NCI-H748 (cell line): ENCODE data around the gene TMEM178A.
"Not testable (repeated sequence)": the region's sequence is repeated elsewhere in the genome, so short reads cannot be mapped to it uniquely, and the experiment has no call there.

Experiments used
- DNase-seq: peaks from one replicate; lab custom pipeline; 2025; ENCODE audit not compliant: unreplicated experiment; lab: John Stamatoyannopoulos, UW

The TMEM178A gene

DNA sequence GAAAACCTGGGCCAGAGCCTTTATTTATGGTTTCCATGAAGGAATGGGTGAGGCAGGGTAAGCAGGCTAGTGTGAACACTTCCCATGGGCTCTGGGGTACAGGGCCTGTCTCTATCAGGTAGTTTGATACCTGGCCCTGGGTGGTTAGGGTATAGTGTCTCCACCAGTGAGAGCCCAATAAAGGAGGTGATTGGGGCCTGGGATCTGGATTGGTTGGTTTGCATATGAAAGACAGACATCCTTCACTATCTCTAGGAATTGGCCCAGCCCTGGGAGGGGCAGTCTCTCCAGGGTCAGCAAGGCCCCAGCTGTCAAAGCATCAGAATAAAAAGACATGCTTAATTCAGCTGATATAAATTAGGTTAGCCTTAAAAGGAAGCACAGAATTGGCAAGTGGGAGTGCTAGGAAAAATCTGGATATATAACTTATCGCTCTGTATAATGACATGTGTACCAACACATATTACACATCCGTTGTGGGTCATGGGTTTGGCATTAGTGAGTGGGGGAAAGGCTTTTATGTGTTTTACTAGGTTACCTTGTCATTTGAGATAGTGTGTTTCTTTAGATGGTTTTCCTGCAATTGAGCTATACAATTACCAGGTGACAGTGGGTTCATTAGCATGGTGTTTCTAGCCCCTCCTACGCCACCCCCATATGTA, 18.5 kb upstream of the TMEM178A start:
- no peak for DNase-seq

DNA sequence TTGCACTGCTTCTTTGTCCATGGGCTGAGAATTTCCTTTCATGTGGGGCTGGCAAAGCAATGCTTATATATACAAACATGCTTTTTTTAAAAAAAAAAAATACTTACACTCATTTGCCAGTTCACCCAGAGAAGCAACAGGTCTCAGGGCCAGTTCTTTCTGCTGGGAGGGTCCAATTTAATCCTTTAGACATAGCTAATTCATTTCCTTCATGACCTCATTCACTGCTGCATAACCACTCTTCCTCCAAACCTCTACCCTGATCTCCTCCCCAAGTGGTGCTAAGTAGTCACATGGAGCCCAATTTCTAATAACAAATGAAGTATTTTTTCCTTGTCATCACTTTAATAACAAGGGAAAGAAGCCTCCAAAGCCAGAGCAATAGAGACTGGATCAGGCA, 17.1 kb upstream of the TMEM178A start:
- no peak for DNase-seq

DNA sequence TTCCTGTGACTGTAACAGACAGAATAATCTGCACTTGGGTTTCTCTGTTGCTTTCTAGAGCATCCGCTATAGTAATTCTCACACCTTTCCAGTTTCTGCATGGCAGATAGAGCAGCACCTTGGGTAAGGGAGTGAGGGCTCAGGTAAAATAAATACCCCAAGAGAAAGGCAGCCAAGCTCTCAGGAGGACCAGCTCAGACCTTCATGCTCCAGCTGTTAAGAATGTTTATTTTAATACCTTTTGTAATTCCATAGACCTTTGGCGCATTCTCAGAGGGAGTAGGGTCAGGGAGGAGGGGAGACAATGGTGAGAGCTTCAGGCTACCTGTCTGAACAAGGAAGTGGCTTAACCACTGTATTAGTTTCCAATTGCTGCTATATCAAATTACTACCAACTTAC, 16.2 kb upstream of the TMEM178A start:
- no peak for DNase-seq

DNA sequence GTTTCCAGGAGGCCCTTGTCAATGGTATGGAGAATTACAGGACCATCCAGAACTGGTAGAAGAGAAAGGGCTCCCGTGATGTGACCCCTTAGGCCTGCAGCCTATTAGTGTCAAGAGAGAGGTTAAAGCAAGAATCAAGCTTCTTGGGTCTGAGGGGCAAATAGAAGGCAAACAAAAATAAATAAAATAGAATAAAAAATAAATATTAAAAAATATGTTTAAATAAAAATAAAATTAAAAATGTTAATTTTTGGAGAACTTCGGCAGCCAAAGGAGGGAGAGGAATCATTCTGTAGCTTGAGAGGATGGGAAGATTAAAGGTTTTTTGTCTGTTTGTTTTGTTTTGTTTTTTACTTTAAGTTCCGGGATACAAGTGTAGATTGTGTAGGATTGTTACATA, 15.2 kb upstream of the TMEM178A start:
- no peak for DNase-seq

DNA sequence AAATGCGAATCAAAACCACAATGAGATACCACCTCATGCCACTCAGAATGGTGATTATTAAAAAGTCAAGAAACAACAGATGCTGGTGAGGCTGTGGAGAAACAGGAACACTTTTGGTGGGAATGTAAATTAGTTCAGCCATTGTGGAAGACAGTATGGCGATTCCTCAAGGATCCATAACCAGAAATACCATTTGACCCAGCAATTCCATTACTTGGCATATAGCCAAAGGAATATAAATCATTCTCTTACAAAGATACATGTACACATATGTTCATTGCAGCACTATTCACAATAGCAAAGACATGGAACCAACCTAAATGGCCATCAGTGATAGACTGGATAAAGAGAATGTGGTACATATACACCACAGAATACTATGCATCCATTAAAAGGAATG, 9.5 kb upstream of the TMEM178A start:
- not testable (repeated sequence) for DNase-seq

DNA sequence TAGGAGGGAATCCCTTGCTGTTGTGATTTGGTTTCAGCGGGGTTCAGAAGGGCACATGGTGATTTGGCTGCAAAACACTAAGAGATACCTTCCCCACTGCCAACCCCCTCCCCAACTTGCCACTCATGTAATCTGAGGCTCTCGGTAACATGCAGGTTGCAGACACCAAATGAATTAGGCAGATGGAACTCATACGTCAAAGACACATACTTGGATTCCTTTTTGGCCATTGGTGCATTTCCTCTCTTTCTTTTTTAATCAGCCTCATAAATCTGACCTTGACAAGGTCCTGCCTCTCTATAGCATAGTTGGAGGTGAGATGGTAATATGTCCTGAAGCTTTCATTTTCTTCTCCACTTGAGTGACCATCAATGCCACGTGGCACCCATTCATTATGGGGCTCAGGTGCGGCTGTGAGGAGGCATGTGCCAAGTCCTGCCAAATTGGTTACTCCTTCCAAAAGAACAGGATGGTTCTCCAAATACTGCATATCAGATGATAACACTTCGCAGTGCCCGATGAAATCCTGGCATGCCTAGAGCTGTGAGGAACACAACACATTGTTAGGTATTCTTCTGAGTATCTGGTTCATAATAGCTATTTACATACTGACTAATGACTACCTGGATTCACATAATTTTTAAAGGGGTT, 8.3 kb upstream of the TMEM178A start:
- no peak for DNase-seq

DNA sequence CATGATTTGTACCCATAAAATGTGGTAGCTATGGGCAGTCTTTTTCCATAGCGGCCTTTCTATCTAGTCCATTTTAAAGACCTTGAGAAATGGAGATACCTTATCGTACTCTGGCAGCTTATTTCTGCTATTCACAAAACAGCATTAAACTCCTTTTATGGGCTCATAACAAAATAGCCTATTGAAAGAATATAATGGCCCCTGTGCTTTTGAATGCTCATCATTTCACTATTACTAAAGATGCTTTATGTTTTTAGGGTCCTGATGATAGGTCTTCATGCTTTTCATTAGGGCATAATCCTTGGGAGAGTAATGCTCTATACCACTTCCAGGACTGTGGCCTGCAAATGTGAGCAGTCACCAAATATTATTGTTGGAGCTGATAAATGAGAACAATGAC, 7.3 kb upstream of the TMEM178A start:
- no peak for DNase-seq

DNA sequence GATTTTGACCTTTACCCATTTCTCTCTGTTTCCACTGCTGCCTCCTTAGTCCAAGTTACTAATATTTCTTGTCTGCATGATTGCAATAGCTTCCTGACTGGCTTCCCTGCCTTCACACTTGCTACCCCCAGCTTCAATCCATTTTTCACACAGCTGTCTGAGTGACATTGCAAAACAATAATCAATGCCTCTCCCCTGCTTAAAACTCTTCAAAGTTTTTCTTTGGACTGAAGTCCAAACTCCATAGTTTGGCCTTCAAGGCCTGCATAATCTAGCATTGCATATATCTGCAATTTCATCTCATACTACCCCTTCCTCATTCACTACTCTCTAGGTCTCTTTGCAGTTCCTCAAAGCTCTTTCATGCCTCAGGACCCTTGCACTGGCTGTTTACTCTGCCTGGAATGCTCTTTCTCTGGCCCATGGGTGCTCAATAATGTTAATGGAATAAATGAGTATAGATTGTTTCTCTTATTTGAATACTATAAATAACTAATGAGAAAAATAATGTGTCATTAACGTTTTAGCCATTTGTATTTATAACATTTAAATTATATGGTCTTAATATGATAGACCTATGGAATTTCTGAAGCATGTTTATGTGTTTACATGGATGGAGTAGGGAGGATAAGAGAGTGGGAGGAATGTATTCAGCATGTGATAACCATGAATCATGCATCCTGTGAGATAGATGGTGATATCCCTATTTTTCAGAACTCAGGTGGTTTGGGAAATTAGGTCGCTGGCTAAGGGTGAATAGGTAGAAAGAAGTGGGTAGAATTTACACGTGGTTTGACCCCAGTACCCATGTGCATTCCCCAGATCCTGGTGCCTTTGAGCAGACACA, 5.7 kb upstream of the TMEM178A start:
- DNase-seq, result no peak

DNA sequence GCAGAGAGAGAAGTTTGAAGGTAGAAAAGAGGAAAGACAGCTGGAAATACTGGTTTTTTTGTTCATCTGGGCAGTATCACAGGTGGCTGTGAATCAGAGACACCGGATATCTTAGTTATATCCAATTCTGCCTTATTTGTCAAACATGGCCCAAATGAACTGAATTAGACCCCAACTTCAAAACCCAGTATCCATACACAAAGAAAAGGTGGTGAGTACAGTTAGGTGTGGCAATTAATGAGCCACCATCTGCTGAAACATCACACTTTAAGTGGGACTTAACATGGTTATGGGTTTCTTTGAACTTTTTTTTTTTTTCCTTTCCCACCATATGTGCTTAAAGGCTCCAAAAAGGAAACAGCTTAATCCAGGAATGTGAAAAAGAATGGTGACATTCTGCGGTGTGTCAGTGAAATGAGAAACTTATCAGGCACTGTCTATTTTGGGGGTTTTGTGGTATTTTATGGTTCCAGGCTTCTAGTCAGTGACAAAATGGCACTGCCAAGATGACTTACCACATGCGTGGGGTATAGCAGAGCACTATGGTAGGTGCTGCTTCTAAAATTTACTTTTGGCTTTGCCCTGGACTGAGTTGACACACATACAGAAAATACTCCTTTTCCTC, 5.0 kb upstream of the TMEM178A start:
- peak; percentile 40 for DNase-seq

DNA sequence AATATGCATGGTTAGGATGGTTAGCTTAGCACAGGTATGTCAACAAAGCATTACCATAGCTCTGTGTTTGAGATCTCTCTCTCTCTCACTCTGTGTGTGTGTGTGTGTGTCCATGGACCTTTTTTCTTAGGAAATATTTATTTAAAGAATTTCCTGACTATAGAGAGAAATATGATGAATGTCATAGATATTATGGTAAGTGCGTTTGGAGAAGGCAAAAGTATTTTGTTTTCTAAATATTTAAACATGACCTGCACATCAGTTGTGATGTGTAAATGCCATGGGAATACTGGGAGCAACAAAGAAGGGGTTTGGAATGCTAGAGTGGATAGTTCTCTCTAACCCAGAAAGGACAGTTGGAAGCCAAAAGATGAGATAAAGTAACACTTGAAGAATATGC, 3.9 kb upstream of the TMEM178A start:
- no peak for DNase-seq

DNA sequence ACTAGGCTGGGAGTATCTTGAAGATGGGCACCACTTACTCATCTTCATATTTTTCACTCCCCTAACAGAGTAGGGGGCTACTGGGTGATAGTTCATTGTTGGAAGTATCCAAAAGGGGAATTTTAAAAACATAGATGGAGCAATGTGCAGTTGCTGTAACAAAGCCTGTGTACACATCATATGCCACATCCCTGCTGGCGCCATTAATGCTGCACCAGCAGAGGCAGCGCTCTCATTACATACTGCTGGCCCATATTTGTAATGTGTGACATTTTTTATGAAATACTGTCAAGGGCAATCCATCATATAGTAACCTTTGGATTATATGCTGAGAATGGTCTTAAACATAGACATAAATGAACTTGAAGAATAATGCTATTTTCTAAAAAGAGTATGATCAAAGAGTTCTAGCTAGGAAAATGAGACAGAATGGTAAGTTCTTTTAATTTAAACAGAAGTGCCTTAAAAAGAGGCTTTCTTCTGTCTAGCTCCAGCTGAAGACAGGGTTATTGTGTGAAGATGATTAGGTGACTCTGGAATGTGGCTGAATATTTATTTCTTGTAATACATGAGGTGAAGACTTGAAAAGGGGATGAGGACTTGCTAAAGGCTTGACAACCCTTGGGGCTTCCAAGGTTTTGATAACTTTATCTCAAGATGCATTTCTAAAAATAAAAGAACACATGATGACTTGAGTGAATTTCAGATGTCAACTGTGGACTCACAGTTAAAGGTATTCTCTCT, 2.4 kb upstream of the TMEM178A start:
- peak; percentile 66 for DNase-seq

DNA sequence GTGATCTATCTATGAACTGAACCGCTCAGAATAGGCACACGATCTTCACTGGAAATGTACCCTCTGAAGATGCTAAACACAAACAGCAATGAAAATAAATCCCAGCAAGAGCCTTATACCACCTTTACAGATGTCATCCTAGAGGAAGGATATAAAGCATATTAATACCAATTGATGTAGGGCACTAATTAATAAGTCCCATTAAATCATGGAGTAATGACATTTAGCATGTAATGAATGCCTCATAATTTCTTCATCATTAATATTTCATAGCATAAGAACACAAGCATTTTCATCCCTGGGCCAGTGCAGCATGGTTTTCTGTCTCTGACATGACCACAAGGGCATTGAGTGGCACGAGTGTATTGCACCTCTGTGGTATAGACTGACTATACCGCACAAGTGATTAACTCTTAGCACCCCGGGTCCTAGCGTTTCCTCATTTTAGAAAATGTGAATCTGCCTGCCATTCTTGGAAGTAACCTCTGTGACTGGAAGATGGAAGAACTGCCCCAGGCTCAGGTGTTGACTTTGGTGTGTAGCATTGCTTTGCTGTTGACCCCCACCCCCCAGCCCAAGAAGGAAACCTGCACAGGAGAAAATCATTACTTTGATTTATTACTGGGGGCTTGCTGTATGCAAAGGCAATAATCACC, 1.4 kb upstream of the TMEM178A start:
- DNase-seq, result no peak

DNA sequence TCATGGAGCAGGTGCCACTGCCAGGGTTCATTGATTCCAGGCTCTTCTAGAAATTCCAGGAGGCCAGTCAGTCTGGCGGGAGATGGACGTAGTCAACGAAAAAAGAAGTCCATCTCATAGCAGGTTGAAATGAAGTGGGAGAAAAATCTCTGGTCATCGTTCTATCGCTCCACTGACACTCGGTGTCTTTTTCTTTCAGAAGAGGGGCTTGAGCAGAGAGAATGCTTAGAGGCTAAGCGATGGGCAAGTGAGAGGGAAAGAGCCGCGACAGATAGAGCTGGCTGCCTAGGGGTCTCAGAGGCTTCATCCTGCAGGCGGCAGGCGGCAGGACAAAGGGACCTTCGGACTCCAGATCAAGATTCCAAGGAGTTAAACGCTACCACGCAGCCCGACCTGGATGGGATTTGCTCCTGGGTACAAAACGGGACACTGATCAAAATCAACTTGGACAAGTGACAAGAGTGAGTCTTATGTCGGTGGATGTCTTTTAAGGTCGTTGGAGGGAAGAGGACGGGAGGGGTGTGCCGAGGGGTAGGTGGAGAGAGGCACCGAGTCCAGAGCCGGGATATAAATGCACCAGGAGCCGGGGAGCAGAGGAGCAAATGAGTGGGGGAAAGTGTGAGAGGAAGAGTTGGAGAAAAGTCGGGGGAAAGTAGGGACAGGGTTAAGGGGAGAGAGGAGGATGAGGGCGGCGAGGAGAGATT, 677 bp upstream of the TMEM178A start:
- DNase-seq, result no peak

DNA sequence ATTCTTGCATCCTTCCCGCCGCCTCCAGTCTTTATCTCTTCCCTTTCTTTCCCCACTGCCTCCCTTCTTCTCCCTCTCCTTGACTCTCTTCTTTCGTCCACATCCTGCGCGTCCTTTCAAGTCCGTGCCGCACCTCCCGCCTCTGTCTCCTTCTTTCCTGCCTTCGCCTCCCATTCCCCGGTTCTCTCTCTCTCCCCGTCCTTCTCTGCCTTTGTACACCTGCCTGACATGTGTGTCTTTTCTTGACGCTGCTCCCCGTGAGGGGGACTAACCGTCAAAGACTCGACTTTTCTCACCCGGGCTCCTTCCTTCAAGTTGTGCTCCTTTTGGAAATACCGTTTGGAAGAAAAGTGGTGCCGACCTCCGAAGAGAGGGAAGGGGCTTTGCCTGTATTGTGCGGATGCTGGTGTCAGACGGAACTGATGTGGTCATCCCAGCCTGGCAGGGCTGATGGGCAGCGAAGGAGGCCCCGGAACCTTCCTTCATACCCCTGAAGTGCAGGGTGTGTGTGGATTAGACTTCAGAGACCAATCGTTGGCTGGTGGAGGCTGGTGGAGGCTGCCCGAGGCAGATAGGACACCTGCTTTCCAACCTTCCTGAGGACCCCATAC, 879 bp downstream of the TMEM178A start:
- peak; percentile 49 for DNase-seq

DNA sequence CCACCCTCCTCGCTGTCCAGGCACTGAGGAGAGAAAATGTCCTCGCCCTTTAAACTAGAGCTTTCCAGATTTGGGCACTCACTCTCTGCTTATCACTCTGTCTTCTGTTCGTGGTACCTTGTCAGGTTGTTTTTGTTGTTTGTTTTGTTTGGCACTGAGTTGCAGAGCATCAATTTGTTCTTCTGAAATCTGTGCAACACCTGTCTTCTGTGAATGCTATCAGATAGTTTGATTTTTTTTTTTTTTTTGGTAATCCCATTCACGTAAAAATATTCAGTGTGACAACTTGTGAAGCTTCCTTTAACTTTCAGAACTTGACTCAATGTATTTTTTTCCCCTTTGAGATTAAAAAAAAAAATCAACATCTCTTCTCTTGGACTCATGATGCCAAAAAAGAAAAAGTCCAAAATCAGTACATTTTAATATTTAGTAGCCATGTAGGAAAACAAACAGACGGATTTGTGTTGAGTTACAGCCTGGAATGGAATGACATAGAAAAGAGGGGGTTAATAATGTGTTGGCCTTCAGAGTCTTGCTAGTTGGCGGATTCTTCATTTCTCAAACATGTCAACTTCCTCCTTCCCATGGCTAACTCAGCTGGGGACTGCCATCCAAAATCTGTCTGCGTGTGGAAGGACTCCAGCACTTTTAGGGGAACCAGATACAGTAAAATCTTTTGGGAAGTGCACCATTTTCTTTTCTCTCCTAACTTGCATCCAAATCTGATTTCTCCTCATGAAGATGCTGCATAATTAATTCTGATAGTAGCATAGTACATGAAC, 1.6 kb downstream of the TMEM178A start:
- DNase-seq, result no peak

DNA sequence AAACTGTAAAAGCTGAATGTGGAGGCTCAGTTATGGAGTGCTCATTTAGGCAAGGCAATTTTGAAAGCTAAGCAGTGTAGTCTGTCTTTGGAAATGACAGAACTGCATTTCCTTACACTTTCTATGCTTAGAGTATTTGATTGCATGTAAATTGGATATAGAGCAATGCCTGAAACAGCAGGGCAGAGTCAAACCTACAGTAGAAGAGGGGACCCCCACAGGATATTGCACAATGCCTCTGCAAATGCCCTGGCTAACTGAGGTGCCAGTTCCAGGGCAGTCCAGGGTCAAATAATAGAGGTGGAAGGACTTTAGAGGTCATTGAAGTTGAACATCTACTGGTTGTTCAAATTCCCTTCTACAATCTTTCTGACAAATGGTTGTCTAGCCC, 2.2 kb downstream of the TMEM178A start:
- no peak for DNase-seq

DNA sequence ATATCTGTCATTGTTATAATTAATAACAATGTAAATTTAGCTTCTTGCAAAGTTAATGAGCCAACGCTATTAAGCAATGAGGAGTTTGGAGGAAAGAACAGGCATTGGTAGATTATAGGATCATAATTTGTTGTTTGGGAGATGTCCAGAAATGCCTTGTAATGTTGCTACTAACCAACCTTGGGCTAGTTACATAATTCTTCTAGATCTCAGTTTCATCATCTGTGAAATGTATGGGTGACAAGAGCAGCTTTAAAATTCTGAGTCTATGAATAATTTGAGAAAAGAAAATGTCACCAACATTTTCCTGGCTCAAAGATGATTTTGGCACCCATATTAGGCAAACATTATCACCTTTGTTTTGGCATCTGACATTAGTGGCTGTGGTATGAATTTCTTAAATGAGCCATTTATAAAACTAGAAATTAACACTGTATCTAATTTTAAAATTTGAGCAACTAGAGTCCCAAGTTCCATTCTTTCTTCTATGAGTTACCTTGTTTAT, 2.9 kb downstream of the TMEM178A start:
- no peak for DNase-seq

DNA sequence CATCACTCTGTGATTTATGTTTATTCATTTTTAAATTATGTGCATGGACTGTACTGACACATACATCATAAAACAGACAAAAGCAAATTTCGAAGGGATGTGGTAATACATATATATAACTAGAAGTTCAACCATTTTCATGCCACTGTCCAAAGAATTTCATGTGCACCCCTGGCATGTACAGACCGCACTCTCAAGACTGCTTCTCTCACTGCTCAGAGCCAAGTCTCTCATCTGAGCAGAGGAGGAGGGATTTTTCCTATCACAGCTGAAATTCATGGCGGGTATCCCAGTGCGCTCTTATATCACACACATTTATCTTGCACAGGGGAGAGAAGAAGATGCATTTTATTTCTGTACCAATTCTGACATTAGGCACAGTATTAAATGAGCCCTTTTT, 5.9 kb downstream of the TMEM178A start:
- DNase-seq, result no peak
